AG20443 (cell line): ENCODE data around the gene GFOD2.
A peak's percentile ranks its signal among the peaks of the same experiment; 100 is the strongest.

ENCODE experiments used
- DNase-seq: peaks from one replicate; pipeline ENCODE4 v3.0.0; 2012; ENCODE audit warnings: low spot score, mixed read lengths

GFOD2 gene

GRCh38 chr16:67669499-67670101, 49.5 kb downstream of the GFOD2 start:
- DNase-seq, result no peak

GRCh38 chr16:67668495-67669157, 50.5 kb downstream of the GFOD2 start:
- DNase-seq, result no peak

GRCh38 chr16:67667817-67668494, 51.2 kb downstream of the GFOD2 start:
- peak; percentile 95 for DNase-seq

GRCh38 chr16:67667453-67667816, 51.7 kb downstream of the GFOD2 start:
- no peak for DNase-seq

- DNase-seq, result peak; percentile 92
These were observed 52.3 kb downstream of the GFOD2 start, which contains the start of the genes C16orf86 and ENKD1 for GRCh38 chr16:67666559-67667452. C16orf86 (plus strand) TSS chr16:67666814; CDS start chr16:67666971, 157 bp downstream. ENKD1 (minus strand) TSS chr16:67666750; CDS start chr16:67666442, 308 bp downstream.

GRCh38 chr16:67666032-67666551, 53.0 kb downstream of the GFOD2 start:
- DNase-seq, result peak; percentile 62

- DNase-seq, result no peak
These were observed 53.5 kb downstream of the GFOD2 start for GRCh38 chr16:67665598-67665997.

- DNase-seq, result no peak
These were observed 54.2 kb downstream of the GFOD2 start for GRCh38 chr16:67664871-67665270.

- DNase-seq, result no peak
These were observed 54.9 kb downstream of the GFOD2 start for GRCh38 chr16:67664258-67664657.

- no peak for DNase-seq
These were observed 55.3 kb downstream of the GFOD2 start for GRCh38 chr16:67663877-67664222.

GRCh38 chr16:67663151-67663876, 55.8 kb downstream of the GFOD2 start:
- no peak for DNase-seq

GRCh38 chr16:67662653-67663010, 56.5 kb downstream of the GFOD2 start:
- no peak for DNase-seq

GRCh38 chr16:67661886-67662652, 57.0 kb downstream of the GFOD2 start:
- DNase-seq, result no peak

GRCh38 chr16:67661101-67661761, 57.9 kb downstream of the GFOD2 start:
- peak; percentile 37 for DNase-seq

GRCh38 chr16:67660564-67661028, 58.5 kb downstream of the GFOD2 start, which contains the start of gene PARD6A:
PARD6A (plus strand) TSS chr16:67660960; CDS start chr16:67661039, 79 bp downstream.
- DNase-seq, result peak; percentile 99

GRCh38 chr16:67659675-67660563, 59.2 kb downstream of the GFOD2 start, which contains the start of gene ACD:
ACD (minus strand) TSS chr16:67660260; CDS start chr16:67660220, 40 bp downstream.
- peak; percentile 99 for DNase-seq

- DNase-seq, result no peak
These were observed 60.1 kb downstream of the GFOD2 start for GRCh38 chr16:67658849-67659674.
